NCI-H2227 (cell line): ENCODE measurements around the gene DCBLD1.
"Not testable (repeated sequence)": the region's sequence is repeated elsewhere in the genome, so short reads cannot be mapped to it uniquely, and the experiment has no call there.

Experiments
- DNase-seq: peaks from one replicate; lab custom pipeline; 2025; ENCODE audit not compliant: unreplicated experiment; lab: John Stamatoyannopoulos, UW

DCBLD1 gene

GRCh38 chr6:117482240-117483003, at the start of gene DCBLD1:
Gene DCBLD1, plus strand, starts transcription at chr6:117482674. Its CDS starts 108 bp downstream, at chr6:117482782.
- peak; percentile 75 for DNase-seq

GRCh38 chr6:117440706-117441525, 41.6 kb upstream of the DCBLD1 start:
- DNase-seq, result no peak

GRCh38 chr6:117441824-117442264, 40.6 kb upstream of the DCBLD1 start:
- DNase-seq, result no peak

GRCh38 chr6:117442313-117442712, 40.2 kb upstream of the DCBLD1 start:
- not testable (repeated sequence) for DNase-seq

GRCh38 chr6:117444600-117444999, 37.9 kb upstream of the DCBLD1 start:
- no peak for DNase-seq

GRCh38 chr6:117446861-117447260, 35.6 kb upstream of the DCBLD1 start:
- no peak for DNase-seq

- DNase-seq, result no peak
Measured at GRCh38 chr6:117448011-117448410, 34.5 kb upstream of the DCBLD1 start.

GRCh38 chr6:117448732-117449485, 33.6 kb upstream of the DCBLD1 start:
- no peak for DNase-seq

- DNase-seq, result peak; percentile 56
Measured at GRCh38 chr6:117449549-117450439, 32.7 kb upstream of the DCBLD1 start.

- no peak for DNase-seq
Measured at GRCh38 chr6:117451671-117452070, 30.8 kb upstream of the DCBLD1 start.

- no peak for DNase-seq
Measured at GRCh38 chr6:117456250-117456649, 26.2 kb upstream of the DCBLD1 start.

- no peak for DNase-seq
Measured at GRCh38 chr6:117456998-117457397, 25.5 kb upstream of the DCBLD1 start.

GRCh38 chr6:117459204-117459944, 23.1 kb upstream of the DCBLD1 start:
- DNase-seq, result no peak

GRCh38 chr6:117463762-117464665, 18.5 kb upstream of the DCBLD1 start:
- DNase-seq, result no peak

- DNase-seq, result no peak
Measured at GRCh38 chr6:117464700-117465099, 17.8 kb upstream of the DCBLD1 start.

- no peak for DNase-seq
Measured at GRCh38 chr6:117465691-117466090, 16.8 kb upstream of the DCBLD1 start.

- no peak for DNase-seq
Measured at GRCh38 chr6:117467876-117468275, 14.6 kb upstream of the DCBLD1 start.

- DNase-seq, result not testable (repeated sequence)
Measured at GRCh38 chr6:117468527-117468926, 13.9 kb upstream of the DCBLD1 start.

- no peak for DNase-seq
Measured at GRCh38 chr6:117469356-117469755, 13.1 kb upstream of the DCBLD1 start.
